Psoas muscle (tissue), 8 donors: ENCODE data around the gene LRRC73. TPM values are rescaled to one million over a fixed set of nuclear protein-coding genes. Genes with fewer than 3 reads are reported as not detected.

Experiments
- ATAC-seq, 4 donors: fragments of 200-7000 bp; cut with Tn5 transposase; one replicate each; pipeline ENCODE4 v1.9.1; 2020; ENCODE audit warnings: moderate library complexity in 3 of 4, mild to moderate bottlenecking in 2 of 4
- DNase-seq, 2 donors: peaks; one replicate each; pipeline ENCODE4 v3.0.0-alpha.2; 2020
- H3K27ac ChIP-seq: fragments of 200-600 bp; one replicate; pipeline ENCODE4 v1.8.0; 2022
- H3K27me3 ChIP-seq, 3 donors: fragments of 200-600 bp in 1 of 3; one replicate each; pipeline versions ENCODE4 v1.6.1 to v1.8.0; 2013 to 2022; ENCODE audit warnings: low read length in 2 of 3, mild to moderate bottlenecking in 2 of 3, moderate library complexity in 1 of 3; ENCODE audit not compliant: insufficient read depth in 3 of 3
- H3K36me3 ChIP-seq, 2 donors: fragments of 200-600 bp in 1 of 2; one replicate each; pipeline versions ENCODE4 v1.6.1 to v1.8.0; 2013 to 2022; ENCODE audit warnings: low read depth in 1 of 2, mild to moderate bottlenecking in 1 of 2, moderate library complexity in 1 of 2; ENCODE audit not compliant: insufficient read depth in 1 of 2
- H3K4me1 ChIP-seq: fragments of 200-600 bp; one replicate; pipeline ENCODE4 v1.8.0; 2022
- H3K4me3 ChIP-seq: fragments of 200-600 bp; one replicate; pipeline ENCODE4 v1.8.0; 2022; ENCODE audit warnings: mild to moderate bottlenecking
- H3K9me3 ChIP-seq: fragments of 200-600 bp; one replicate; pipeline ENCODE4 v1.8.0; 2022
- CTCF ChIP-seq: fragments of 200-600 bp; IDR thresholded peaks from one replicate; pipeline ENCODE4 v1.8.0; 2022; ENCODE audit warnings: antibody characterized with exemption
- WGBS, 3 donors: extraction: QIAGEN DNeasy Blood & Tissue Kit; methylation state at CpG; one replicate each; pipeline versions ENCODE4 v1.1.6 to v1.1.7; 2013; 5-methylcytosine and 5-hydroxymethylcytosine counted together
- intact Hi-C, 2 donors: fragments of 100-400 bp; cut with DNase I; formaldehyde crosslinking; loops; one replicate each; pipeline versions ENCODE4 v1.11.0 to v1.14.2; 2022
- polyA plus RNA-seq, 3 donors: library from polyadenylated mRNA; stranded (reverse); fragments of 200-250 nt; gene quantifications; one replicate each; pipeline ENCODE4 v1.2.3, GENCODE V29; 2013
- total RNA-seq, 4 donors: library from RNA; stranded (reverse); fragmentation: NEBNext Ultra II Directional in 2 of 4; extraction: Animal tissue kit (Norgen Biotek cat#: 25700) in 2 of 4; gene quantifications; one replicate each; pipeline versions ENCODE4 v1.2.1 to v1.2.4, GENCODE V29; 2021 to 2023
- donor health status: healthy with polysubstance abuse.
- donor health status: DM: no; HTN: no; CAD: no; lungs with moderate emphysema.
- donor health status: Bipolar disorder and iron deficiency.
- donor health status: healthy.
- donor health status: DM: yes; HTN: yes; CAD: no.
- donor health status: DM: no; HTN: no; CAD: no.
- donor health status: DM: no; HTN: no; CAD: no.
- donor health status: DM: yes; HTN: yes; CAD: no.

The LRRC73 gene
- total and polyA plus RNA-seq, 7 donors = 0.10 to 0.29 (median 0.23) TPM; not detected in 3

DNA sequence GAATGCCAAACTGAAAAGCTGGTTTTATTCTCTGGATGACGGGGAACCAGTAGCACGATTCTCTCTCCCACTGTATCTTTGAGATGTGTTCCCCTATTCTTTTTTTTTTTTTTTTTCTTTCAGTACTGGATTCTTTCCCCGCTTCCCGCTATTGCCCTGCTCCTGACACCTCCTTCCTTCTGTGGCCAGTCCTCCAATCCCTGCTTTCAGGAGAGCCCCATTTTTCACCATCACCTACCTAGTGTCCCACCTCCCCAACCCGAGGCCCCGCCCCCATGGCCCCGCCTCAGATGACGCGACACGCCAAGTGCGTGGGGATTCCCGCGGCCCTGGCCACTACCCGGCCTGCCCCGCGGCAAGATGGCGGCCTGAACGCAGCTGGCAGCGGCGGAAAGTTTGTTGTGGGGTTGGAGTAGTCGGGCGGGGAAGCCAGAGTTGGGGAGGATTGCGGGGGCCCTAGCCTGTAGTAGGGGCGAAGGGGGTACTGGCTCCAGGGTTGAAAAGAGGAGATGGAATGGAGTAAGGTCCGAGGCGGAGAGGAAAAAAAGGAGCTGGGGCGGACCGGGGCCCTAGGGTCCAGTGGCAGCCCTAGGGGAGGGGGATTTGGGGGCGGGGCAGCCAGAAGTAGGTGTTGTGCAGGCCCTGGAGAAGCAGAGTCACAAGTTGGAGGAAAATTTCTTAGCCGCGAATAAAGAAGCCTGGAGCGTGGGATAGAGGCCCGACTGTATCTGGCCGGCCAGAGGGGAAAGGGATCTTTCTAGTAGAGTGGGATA is 32.7 kb downstream of the LRRC73 start, which contains the start of gene TJAP1:
TSS of gene TJAP1 (plus strand) at position 336 of the 773 bp plus-strand sequence. CDS start 21,432 bp downstream, outside the sequence.
- no peaks in the 10 kb centered on the region for H3K9me3 ChIP-seq
- WGBS, 3 donors = 1 to 2% (median 1%) methylated on average over 34 of the region's 34 CpGs
- H3K4me1 ChIP-seq = peaks cover 42% of the 10 kb centered on the region
- H3K4me3 ChIP-seq = peak within 1 kb of the TSS; percentile 82
- DNase-seq (peak; percentile 93 to 94), ATAC-seq (peak; percentile 97 to 99 (median 98))
- peak within 1 kb of the TSS; percentile 87 for H3K27ac ChIP-seq
- TF ChIP-seq CTCF = no peak
- no peaks in the 10 kb centered on the region for H3K27me3 ChIP-seq
- intact Hi-C loops = no loop called here
- peaks cover 0 to 16% of the 10 kb centered on the region in 2 donors for H3K36me3 ChIP-seq

DNA sequence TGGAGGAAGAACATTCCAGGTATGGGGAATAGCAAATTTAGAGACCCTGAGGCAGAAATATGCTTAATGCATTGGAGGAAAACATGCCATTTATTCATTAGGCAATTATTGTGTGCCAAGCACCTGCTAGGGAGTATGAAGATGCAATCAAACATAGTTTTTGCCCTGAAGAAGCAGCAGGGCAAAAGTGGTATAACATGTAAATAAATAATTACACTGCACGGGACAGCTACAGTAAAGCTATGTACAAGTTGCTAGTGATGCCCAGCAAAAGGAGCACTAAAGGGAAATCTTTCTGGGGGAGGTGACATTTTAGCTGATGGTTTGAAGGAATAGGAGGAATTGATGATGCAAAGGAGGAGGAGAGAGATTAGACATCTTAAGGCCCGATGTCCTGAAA is 33.4 kb downstream of the LRRC73 start:
- Histone ChIP-seq H3K27ac (peak overlapping the region; percentile 87), H3K36me3 (peaks cover 0 to 12% of the 10 kb centered on the region in 2 donors), H3K4me3 (peak overlapping the region; percentile 82), H3K4me1 (peaks cover 39% of the 10 kb centered on the region), H3K9me3 (no peaks in the 10 kb centered on the region), H3K27me3 (no peaks in the 10 kb centered on the region)
- no peak for DNase-seq
- ATAC-seq = no peak
- intact Hi-C loops = no loop called here
- no peak for TF ChIP-seq CTCF
- 40% methylated on average over 2 of the region's 2 CpGs for WGBS, 3 donors

GRCh38 chr6:43475516-43475915 is 34.6 kb downstream of the LRRC73 start:
- no peak for ATAC-seq
- Histone ChIP-seq H3K4me3 (no peak overlapping the region), H3K4me1 (peaks cover 30% of the 10 kb centered on the region), H3K36me3 (peaks cover 0 to 7% of the 10 kb centered on the region in 2 donors), H3K27ac (no peak overlapping the region), H3K27me3 (no peaks in the 10 kb centered on the region), H3K9me3 (no peaks in the 10 kb centered on the region)
- TF ChIP-seq CTCF = no peak
- intact Hi-C loops = no loop called here
- 35 to 49% (median 47%) methylated on average over 6 of the region's 6 CpGs for WGBS, 3 donors
- DNase-seq = no peak

- no peak for TF ChIP-seq CTCF
- 94 to 96% (median 95%) methylated on average over 4 of the region's 4 CpGs for WGBS, 3 donors
- Histone ChIP-seq H3K36me3 (no peaks in the 10 kb centered on the region), H3K27ac (no peak overlapping the region), H3K4me1 (peaks cover 5% of the 10 kb centered on the region), H3K27me3 (no peaks in the 10 kb centered on the region), H3K4me3 (no peak overlapping the region), H3K9me3 (no peaks in the 10 kb centered on the region)
- DNase-seq (no peak), ATAC-seq (no peak)
- intact Hi-C loops = no loop called here
These were observed 37.6 kb downstream of the LRRC73 start for GRCh38 chr6:43472515-43472914.
